SJSA1 (cell line): Measurements from ENCODE around the gene PSMD2. TPM values are rescaled to one million over a fixed set of nuclear protein-coding genes. Genes with fewer than 3 reads are reported as not detected.

ENCODE experiments used
- DNase-seq, 2 experiments: peaks; one replicate each; pipeline ENCODE4 v3.0.0-alpha.2; 2015 to 2020; ENCODE audit warnings: low spot score in 2 of 2, low read depth in 1 of 2
- H3K27ac ChIP-seq: fragments of 250-450 bp; sonication (Bioruptor Pico); 2 replicates; pipeline ENCODE4 v1.5.1; 2020; ENCODE audit warnings: mild to moderate bottlenecking, moderate library complexity
- H3K27me3 ChIP-seq: fragments of 250-450 bp; sonication (Bioruptor Pico); replicated peaks from 2 replicates; pipeline ENCODE4 v1.5.1; 2020; ENCODE audit warnings: mild to moderate bottlenecking, moderate library complexity
- H3K36me3 ChIP-seq: fragments of 250-450 bp; sonication (Bioruptor Pico); 2 replicates; pipeline ENCODE4 v1.5.1; 2020; ENCODE audit warnings: mild to moderate bottlenecking
- H3K4me1 ChIP-seq: fragments of 250-450 bp; sonication (Bioruptor Pico); replicated peaks from 2 replicates; pipeline ENCODE4 v1.6.1; 2021; ENCODE audit warnings: mild to moderate bottlenecking
- H3K4me3 ChIP-seq: fragments of 250-450 bp; sonication (Bioruptor Pico); 2 replicates; pipeline ENCODE4 v1.5.1; 2020; ENCODE audit warnings: mild to moderate bottlenecking
- H3K9me3 ChIP-seq: fragments of 250-450 bp; sonication (Bioruptor Pico); replicated peaks from 2 replicates; pipeline ENCODE4 v1.5.1; 2020; ENCODE audit warnings: mild to moderate bottlenecking
- total RNA-seq: library from RNA; depleted of rRNA; stranded (reverse); fragments of >200 nt; shearing (Covaris generic); gene quantifications from 2 replicates; pipeline ENCODE4 v1.2.3, GENCODE V29; 2014; rRNA removed

PSMD2 gene
- total RNA-seq, result 423 and 627 TPM in 2 replicates

- Histone ChIP-seq H3K4me1 (peaks cover 16% of the 10 kb centered on the region), H3K4me3 (peak within 1 kb of the TSS; percentile 82), H3K27me3 (no peaks in the 10 kb centered on the region), H3K9me3 (no peaks in the 10 kb centered on the region), H3K36me3 (peaks cover 49% of the 10 kb centered on the region), H3K27ac (peak within 1 kb of the TSS; percentile 50)
- DNase-seq, result peak; percentile 91 to 97
These were observed at the start of gene PSMD2 for GRCh38 chr3:184298759-184299487. Gene PSMD2, plus strand, starts transcription at chr3:184299241. Its CDS starts 26 bp downstream, at chr3:184299267.

GRCh38 chr3:184249412-184250166 lies 49.5 kb upstream of the PSMD2 start, which contains the start of gene EEF1AKMT4:
Gene EEF1AKMT4, plus strand, starts transcription at chr3:184249672. Its CDS starts 23 bp downstream, at chr3:184249695.
- Histone ChIP-seq H3K36me3 (peaks cover 8% of the 10 kb centered on the region; the same call in 1 of the 2 replicates), H3K27me3 (no peaks in the 10 kb centered on the region), H3K27ac (peak within 1 kb of the TSS; percentile 27; the same call in 1 of the 2 replicates), H3K4me3 (peak within 1 kb of the TSS; percentile 80), H3K4me1 (peaks cover 6% of the 10 kb centered on the region; the same call in 1 of the 2 replicates), H3K9me3 (no peaks in the 10 kb centered on the region)
- peak; percentile 90 to 97 for DNase-seq

- Histone ChIP-seq H3K36me3 (peaks cover 1% of the 10 kb centered on the region; the same call in 1 of the 2 replicates), H3K4me1 (peaks cover 6% of the 10 kb centered on the region; the same call in 1 of the 2 replicates), H3K27ac (no peak overlapping the region), H3K4me3 (peak overlapping the region; percentile 80), H3K27me3 (no peaks in the 10 kb centered on the region), H3K9me3 (no peaks in the 10 kb centered on the region)
- DNase-seq, result peak; percentile 86 to 89
These were observed 48.7 kb upstream of the PSMD2 start for GRCh38 chr3:184250167-184250828.

- H3K27ac ChIP-seq, result no peak overlapping the region
- H3K27me3 ChIP-seq, result peaks cover 14% of the 10 kb centered on the region
- H3K4me1 ChIP-seq, result peaks cover 6% of the 10 kb centered on the region
- no peak overlapping the region for H3K4me3 ChIP-seq
- no peaks in the 10 kb centered on the region for H3K36me3 ChIP-seq
- DNase-seq, result no peak
- H3K9me3 ChIP-seq, result 0 out of 2 replicates have a peak, but pooled peaks cover 2% of the 10 kb centered on the region
These were observed 43.6 kb upstream of the PSMD2 start for GRCh38 chr3:184255291-184256039.

- 0 out of 2 replicates have a peak, but pooled peaks cover 2% of the 10 kb centered on the region for H3K9me3 ChIP-seq
- peaks cover 20% of the 10 kb centered on the region for H3K4me1 ChIP-seq
- H3K27me3 ChIP-seq, result peaks cover 29% of the 10 kb centered on the region
- no peaks in the 10 kb centered on the region for H3K36me3 ChIP-seq
- no peak for DNase-seq
- H3K27ac ChIP-seq, result no peak overlapping the region
- no peak overlapping the region for H3K4me3 ChIP-seq
These were observed 41.7 kb upstream of the PSMD2 start for GRCh38 chr3:184257083-184257915.

GRCh38 chr3:184258926-184259325 lies 40.1 kb upstream of the PSMD2 start:
- Histone ChIP-seq H3K9me3 (0 out of 2 replicates have a peak, but pooled peaks cover 2% of the 10 kb centered on the region), H3K36me3 (no peaks in the 10 kb centered on the region), H3K27ac (no peak overlapping the region)

GRCh38 chr3:184259396-184259877 lies 39.6 kb upstream of the PSMD2 start:
- Histone ChIP-seq H3K27ac (no peak overlapping the region), H3K27me3 (peaks cover 39% of the 10 kb centered on the region), H3K4me3 (no peak overlapping the region), H3K36me3 (no peaks in the 10 kb centered on the region), H3K9me3 (0 out of 2 replicates have a peak, but pooled peaks cover 2% of the 10 kb centered on the region), H3K4me1 (peaks cover 21% of the 10 kb centered on the region)
- DNase-seq, result no peak

More at GRCh38 chr3:184258926-184259325, 40.1 kb upstream of the PSMD2 start:
- DNase-seq, result no peak
- H3K4me3 ChIP-seq, result no peak overlapping the region
- H3K4me1 ChIP-seq, result peaks cover 21% of the 10 kb centered on the region
- peaks cover 39% of the 10 kb centered on the region for H3K27me3 ChIP-seq

- Histone ChIP-seq H3K4me3 (no peak overlapping the region), H3K36me3 (no peaks in the 10 kb centered on the region), H3K4me1 (peaks cover 21% of the 10 kb centered on the region), H3K27ac (no peak overlapping the region), H3K27me3 (peaks cover 39% of the 10 kb centered on the region), H3K9me3 (0 out of 2 replicates have a peak, but pooled peaks cover 2% of the 10 kb centered on the region)
- DNase-seq, result no peak
These were observed 38.9 kb upstream of the PSMD2 start for GRCh38 chr3:184259878-184260723.

GRCh38 chr3:184260724-184261269 lies 38.2 kb upstream of the PSMD2 start:
- no peak overlapping the region for H3K27ac ChIP-seq
- peak overlapping the region; percentile 31 for H3K4me3 ChIP-seq
- H3K9me3 ChIP-seq, result 0 out of 2 replicates have a peak, but pooled peaks cover 2% of the 10 kb centered on the region
- peaks cover 39% of the 10 kb centered on the region for H3K27me3 ChIP-seq
- no peak for DNase-seq
- no peaks in the 10 kb centered on the region for H3K36me3 ChIP-seq
- H3K4me1 ChIP-seq, result peaks cover 21% of the 10 kb centered on the region

- peak in 1 of 2 experiments; percentile 67 for DNase-seq
- Histone ChIP-seq H3K36me3 (no peaks in the 10 kb centered on the region), H3K4me3 (peak within 1 kb of the TSS; percentile 31), H3K9me3 (0 out of 2 replicates have a peak, but pooled peaks cover 2% of the 10 kb centered on the region), H3K27me3 (peaks cover 39% of the 10 kb centered on the region), H3K4me1 (peaks cover 21% of the 10 kb centered on the region), H3K27ac (no peak within 1 kb of the TSS)
These were observed 37.7 kb upstream of the PSMD2 start, which contains the start of gene CAMK2N2 for GRCh38 chr3:184261270-184261853. Gene CAMK2N2, minus strand, starts transcription at chr3:184261553. Its CDS starts 268 bp downstream, at chr3:184261285.
